ENCODE results near the gene AMDHD1.

Gene AMDHD1

DNA sequence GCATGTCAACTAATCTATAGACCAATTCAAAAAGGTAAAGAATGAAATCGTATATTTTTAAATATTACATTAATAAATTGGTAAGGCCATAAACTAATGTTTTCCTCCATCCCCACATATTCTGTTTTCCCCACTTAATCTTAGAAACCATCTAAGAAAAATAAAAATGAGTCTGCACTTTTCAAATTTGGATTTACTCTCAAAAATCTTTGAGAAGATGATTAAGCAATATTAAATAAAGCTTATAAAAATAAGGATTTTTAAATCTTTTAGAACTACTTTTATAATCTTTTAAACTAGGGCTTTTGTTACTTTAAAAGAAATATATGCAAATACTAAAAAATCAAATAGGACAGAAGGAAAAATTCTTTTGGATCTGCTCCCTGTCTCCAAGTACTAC lies 63.6 kb downstream of the AMDHD1 start:
- H3K9me3 ChIP-seq (replicated peaks in 1 of 2; ENCODE audit: control insufficient read depth in 2 of 2, insufficient read depth in 1 of 2, low read depth in 1 of 2, low read length in 2 of 2), result no peaks in the 10 kb centered on the region
- no peak overlapping the region for H2AK5ac ChIP-seq (ENCODE audit: low read depth, low read length)
- no peak overlapping the region for H2BK120ac ChIP-seq (ENCODE audit: low read depth, low read length)
- H3K27me3 ChIP-seq (ENCODE audit: control insufficient read depth in 3 of 3, insufficient read depth in 3 of 3, low read depth in 1 of 3, low read length in 3 of 3), result no peaks in the 10 kb centered on the region
- H2BK15ac ChIP-seq (ENCODE audit: low read length), result no peak overlapping the region
- no peak overlapping the region for H3K9ac ChIP-seq (ENCODE audit: low read depth, low read length, poor library complexity)
- no peak overlapping the region for H2AFZ ChIP-seq (ENCODE audit: low read length)
- no peak overlapping the region for H3K4ac ChIP-seq (ENCODE audit: low read length)
- no CpG with 5 or more reads among the region's 1 CpG for WGBS, 2 donors (ENCODE audit: extremely low coverage in 2 of 2, insufficient read length in 2 of 2, insufficient replicate concordance in 1 of 2)
- no peak overlapping the region for H3K4me2 ChIP-seq (ENCODE audit: insufficient read depth, low read length, poor library complexity, severe bottlenecking)
- H3K18ac ChIP-seq (ENCODE audit: low read length), result no peak overlapping the region
- no peak overlapping the region for H3K14ac ChIP-seq (ENCODE audit: low read length)
- no peak overlapping the region for H3K27ac ChIP-seq (replicated peaks; ENCODE audit: low read length)
- H3K4me1 ChIP-seq (ENCODE audit: control insufficient read depth in 2 of 2, insufficient read depth in 1 of 2, low read depth in 1 of 2, low read length in 2 of 2), result no peaks in the 10 kb centered on the region
- H3K4me3 ChIP-seq (ENCODE audit: low read length in 2 of 2), result no peak overlapping the region
- H3K36me3 ChIP-seq (replicated peaks in 1 of 2; ENCODE audit: control insufficient read depth in 2 of 2, insufficient read depth in 2 of 2, low read length in 2 of 2), result peaks cover 18 to 96% of the 10 kb centered on the region in 2 donors
- H4K91ac ChIP-seq (ENCODE audit: low read depth, low read length, poor library complexity), result no peak overlapping the region
- no peak overlapping the region for H3K23ac ChIP-seq (ENCODE audit: low read depth, low read length, poor library complexity)
- no peak overlapping the region for H4K8ac ChIP-seq (ENCODE audit: low read depth, low read length)
- no peak overlapping the region for H2BK5ac ChIP-seq (ENCODE audit: low read length)
- no peaks in the 10 kb centered on the region for H3K79me1 ChIP-seq (ENCODE audit: low read depth, low read length)
- H2BK12ac ChIP-seq (ENCODE audit: low read length), result no peak overlapping the region
- no peak for DNase-seq (ENCODE audit: low spot score)

DNA sequence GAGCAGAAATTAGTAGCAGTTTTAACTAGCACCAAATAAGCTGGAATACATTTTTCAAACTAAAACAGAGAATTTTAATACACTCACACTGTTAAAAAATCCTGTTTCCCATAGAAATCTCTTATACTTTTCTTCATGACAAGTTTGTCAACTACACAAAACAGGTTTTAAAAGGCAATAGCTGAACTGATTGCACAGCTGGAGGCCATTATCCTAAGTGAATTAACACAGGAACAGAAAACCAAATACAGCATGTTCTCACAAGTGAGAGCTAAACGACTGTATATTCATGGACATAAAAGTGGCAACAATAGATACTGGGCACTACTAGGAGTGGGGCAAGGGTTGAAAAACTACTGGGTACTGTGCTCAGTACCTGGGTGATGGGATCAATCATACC lies 64.6 kb downstream of the AMDHD1 start:
- Histone ChIP-seq H2AFZ (ENCODE audit: low read length) (no peak overlapping the region), H2BK120ac (ENCODE audit: low read depth, low read length) (no peak overlapping the region), H3K79me1 (ENCODE audit: low read depth, low read length) (no peaks in the 10 kb centered on the region), H3K27ac (replicated peaks; ENCODE audit: low read length) (no peak overlapping the region), H3K14ac (ENCODE audit: low read length) (no peak overlapping the region), H2BK5ac (ENCODE audit: low read length) (no peak overlapping the region), H2BK12ac (ENCODE audit: low read length) (no peak overlapping the region), H3K18ac (ENCODE audit: low read length) (no peak overlapping the region), H3K9me3 (replicated peaks in 1 of 2; ENCODE audit: control insufficient read depth in 2 of 2, insufficient read depth in 1 of 2, low read depth in 1 of 2, low read length in 2 of 2) (no peaks in the 10 kb centered on the region), H4K8ac (ENCODE audit: low read depth, low read length) (no peak overlapping the region), H3K9ac (ENCODE audit: low read depth, low read length, poor library complexity) (no peak overlapping the region), H3K4me2 (ENCODE audit: insufficient read depth, low read length, poor library complexity, severe bottlenecking) (no peak overlapping the region), H2BK15ac (ENCODE audit: low read length) (no peak overlapping the region), H3K27me3 (ENCODE audit: control insufficient read depth in 3 of 3, insufficient read depth in 3 of 3, low read depth in 1 of 3, low read length in 3 of 3) (no peaks in the 10 kb centered on the region), H3K4me3 (ENCODE audit: low read length in 2 of 2) (no peak overlapping the region), H4K91ac (ENCODE audit: low read depth, low read length, poor library complexity) (no peak overlapping the region), H3K23ac (ENCODE audit: low read depth, low read length, poor library complexity) (no peak overlapping the region), H3K4ac (ENCODE audit: low read length) (no peak overlapping the region), H3K36me3 (replicated peaks in 1 of 2; ENCODE audit: control insufficient read depth in 2 of 2, insufficient read depth in 2 of 2, low read length in 2 of 2) (peaks cover 18 to 99% of the 10 kb centered on the region in 2 donors), H2AK5ac (ENCODE audit: low read depth, low read length) (no peak overlapping the region), H3K4me1 (ENCODE audit: control insufficient read depth in 2 of 2, insufficient read depth in 1 of 2, low read depth in 1 of 2, low read length in 2 of 2) (no peaks in the 10 kb centered on the region)
- no peak for DNase-seq (ENCODE audit: low spot score)
- WGBS, 2 donors (ENCODE audit: extremely low coverage in 2 of 2, insufficient read length in 2 of 2, insufficient replicate concordance in 1 of 2), result no CpG with 5 or more reads among the region's 1 CpG

GRCh38 chr12:96014943-96015599 lies 71.9 kb downstream of the AMDHD1 start:
- Histone ChIP-seq H3K4me2 (ENCODE audit: insufficient read depth, low read length, poor library complexity, severe bottlenecking) (no peak overlapping the region), H2BK120ac (ENCODE audit: low read depth, low read length) (no peak overlapping the region), H3K14ac (ENCODE audit: low read length) (no peak overlapping the region), H2AK5ac (ENCODE audit: low read depth, low read length) (no peak overlapping the region), H3K27me3 (ENCODE audit: control insufficient read depth in 3 of 3, insufficient read depth in 3 of 3, low read depth in 1 of 3, low read length in 3 of 3) (no peaks in the 10 kb centered on the region), H3K4me1 (ENCODE audit: control insufficient read depth in 2 of 2, insufficient read depth in 1 of 2, low read depth in 1 of 2, low read length in 2 of 2) (no peaks in the 10 kb centered on the region), H2BK12ac (ENCODE audit: low read length) (no peak overlapping the region), H3K18ac (ENCODE audit: low read length) (no peak overlapping the region), H3K23ac (ENCODE audit: low read depth, low read length, poor library complexity) (no peak overlapping the region), H3K9ac (ENCODE audit: low read depth, low read length, poor library complexity) (no peak overlapping the region), H3K9me3 (replicated peaks in 1 of 2; ENCODE audit: control insufficient read depth in 2 of 2, insufficient read depth in 1 of 2, low read depth in 1 of 2, low read length in 2 of 2) (no peaks in the 10 kb centered on the region), H3K79me1 (ENCODE audit: low read depth, low read length) (no peaks in the 10 kb centered on the region), H4K91ac (ENCODE audit: low read depth, low read length, poor library complexity) (no peak overlapping the region), H2AFZ (ENCODE audit: low read length) (no peak overlapping the region), H3K27ac (replicated peaks; ENCODE audit: low read length) (no peak overlapping the region), H3K4me3 (ENCODE audit: low read length in 2 of 2) (no peak overlapping the region), H4K8ac (ENCODE audit: low read depth, low read length) (no peak overlapping the region), H2BK5ac (ENCODE audit: low read length) (no peak overlapping the region), H3K36me3 (replicated peaks in 1 of 2; ENCODE audit: control insufficient read depth in 2 of 2, insufficient read depth in 2 of 2, low read length in 2 of 2) (peaks cover 15 to 88% of the 10 kb centered on the region in 2 donors), H3K4ac (ENCODE audit: low read length) (no peak overlapping the region), H2BK15ac (ENCODE audit: low read length) (no peak overlapping the region)
- DNase-seq (ENCODE audit: low spot score), result no peak
- WGBS, 2 donors (ENCODE audit: extremely low coverage in 2 of 2, insufficient read length in 2 of 2, insufficient replicate concordance in 1 of 2), result no CpG with 5 or more reads among the region's 3 CpGs

DNA sequence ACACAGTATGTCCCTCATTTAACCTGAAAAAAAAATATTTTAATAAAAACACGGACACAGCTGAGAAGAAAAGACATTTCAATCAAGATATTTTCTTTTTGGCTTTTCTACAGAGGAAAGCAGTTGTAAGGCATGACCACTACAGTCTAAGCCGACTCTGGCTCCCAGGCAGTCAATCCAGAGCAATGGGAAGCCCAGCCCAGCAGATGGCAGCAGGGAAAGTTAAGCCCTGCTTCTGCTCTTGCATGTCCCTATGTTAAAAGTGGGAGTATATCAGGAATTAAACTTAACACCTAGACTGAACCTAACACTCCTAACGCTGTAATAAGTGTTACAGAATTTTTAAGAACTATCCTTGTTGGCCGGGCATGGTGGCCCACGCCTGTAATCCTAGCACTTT lies 72.5 kb downstream of the AMDHD1 start:
- Histone ChIP-seq H3K4me3 (ENCODE audit: low read length in 2 of 2) (no peak overlapping the region), H4K8ac (ENCODE audit: low read depth, low read length) (no peak overlapping the region), H3K27ac (replicated peaks; ENCODE audit: low read length) (no peak overlapping the region), H3K4me1 (ENCODE audit: control insufficient read depth in 2 of 2, insufficient read depth in 1 of 2, low read depth in 1 of 2, low read length in 2 of 2) (no peaks in the 10 kb centered on the region), H2BK120ac (ENCODE audit: low read depth, low read length) (no peak overlapping the region), H3K9ac (ENCODE audit: low read depth, low read length, poor library complexity) (no peak overlapping the region), H3K4me2 (ENCODE audit: insufficient read depth, low read length, poor library complexity, severe bottlenecking) (no peak overlapping the region), H3K14ac (ENCODE audit: low read length) (no peak overlapping the region), H2AFZ (ENCODE audit: low read length) (no peak overlapping the region), H2BK15ac (ENCODE audit: low read length) (no peak overlapping the region), H3K9me3 (replicated peaks in 1 of 2; ENCODE audit: control insufficient read depth in 2 of 2, insufficient read depth in 1 of 2, low read depth in 1 of 2, low read length in 2 of 2) (no peaks in the 10 kb centered on the region), H2AK5ac (ENCODE audit: low read depth, low read length) (no peak overlapping the region), H2BK12ac (ENCODE audit: low read length) (no peak overlapping the region), H3K4ac (ENCODE audit: low read length) (no peak overlapping the region), H3K79me1 (ENCODE audit: low read depth, low read length) (no peaks in the 10 kb centered on the region), H3K23ac (ENCODE audit: low read depth, low read length, poor library complexity) (no peak overlapping the region), H4K91ac (ENCODE audit: low read depth, low read length, poor library complexity) (no peak overlapping the region), H3K18ac (ENCODE audit: low read length) (no peak overlapping the region), H2BK5ac (ENCODE audit: low read length) (no peak overlapping the region), H3K36me3 (replicated peaks in 1 of 2; ENCODE audit: control insufficient read depth in 2 of 2, insufficient read depth in 2 of 2, low read length in 2 of 2) (peaks cover 12 to 88% of the 10 kb centered on the region in 2 donors), H3K27me3 (ENCODE audit: control insufficient read depth in 3 of 3, insufficient read depth in 3 of 3, low read depth in 1 of 3, low read length in 3 of 3) (no peaks in the 10 kb centered on the region)
- no CpG with 5 or more reads among the region's 5 CpGs for WGBS, 2 donors (ENCODE audit: extremely low coverage in 2 of 2, insufficient read length in 2 of 2, insufficient replicate concordance in 1 of 2)
- no peak for DNase-seq (ENCODE audit: low spot score)

Data from neuronal stem cell (in vitro differentiated cells).